Urothelium cell line (cell line): Measurements from ENCODE around the gene ACBD7.

ENCODE experiments used
- DNase-seq: peaks from one replicate; pipeline ENCODE4 v3.0.0; 2011; ENCODE audit warnings: low spot score, mixed read lengths
- FAIRE-seq: peaks from 2 replicates; lab custom pipeline; 2011; peaks lifted over from hg19 to GRCh38; lab: Jason Lieb, UNC

The ACBD7 gene

GRCh38 chr10:15092855-15093408 lies 4.4 kb upstream of the ACBD7 start:
- FAIRE-seq (no peak), DNase-seq (no peak)

- FAIRE-seq = no peak
- no peak for DNase-seq
These were observed 2.8 kb upstream of the ACBD7 start for GRCh38 chr10:15091418-15091817.

- FAIRE-seq (no peak), DNase-seq (peak; percentile 74)
These were observed 4.1 kb downstream of the ACBD7 start for GRCh38 chr10:15084502-15084922.

GRCh38 chr10:15083674-15084501 lies 4.7 kb downstream of the ACBD7 start:
- DNase-seq = peak; percentile 45
- FAIRE-seq = no peak

DNA sequence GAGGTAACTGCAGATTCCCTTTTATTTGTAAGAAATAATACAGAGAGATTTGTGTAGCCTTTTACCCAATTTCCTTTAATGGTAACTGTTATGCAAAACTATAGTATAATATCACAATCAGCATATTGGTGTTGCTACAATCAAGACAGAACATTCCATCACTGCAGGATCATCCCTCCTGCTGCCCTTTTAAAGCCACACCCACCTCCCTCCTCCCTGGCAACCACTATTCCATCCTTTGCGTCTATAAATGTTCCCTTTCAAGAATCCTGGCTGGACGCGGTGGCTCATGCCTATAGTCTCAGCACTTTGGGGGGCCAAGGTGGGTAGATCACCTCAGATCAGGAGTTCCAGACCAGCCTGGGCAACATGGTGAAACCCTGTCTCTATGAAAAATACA lies 13.2 kb downstream of the ACBD7 start:
- FAIRE-seq = no peak
- no peak for DNase-seq

DNA sequence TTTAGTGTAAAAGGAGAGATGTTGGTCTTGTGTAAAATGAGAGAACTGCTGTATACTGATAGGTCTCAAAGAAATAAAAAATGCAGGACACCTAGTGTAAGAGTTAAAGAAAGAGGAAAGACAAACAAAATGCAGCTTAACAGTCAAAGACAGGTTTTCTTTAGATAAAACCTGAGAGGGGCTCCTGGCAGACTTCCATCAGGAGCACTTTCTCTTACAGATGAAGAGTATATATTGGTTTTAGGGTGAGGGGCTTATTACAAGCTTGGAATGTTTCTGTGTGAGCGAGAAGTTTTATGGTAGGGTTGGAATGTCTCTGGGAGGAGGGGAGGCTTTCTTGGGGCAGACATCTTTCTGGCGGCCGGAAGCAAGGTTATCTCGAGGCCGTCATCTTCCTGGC lies 16.2 kb downstream of the ACBD7 start:
- DNase-seq (no peak), FAIRE-seq (no peak)

GRCh38 chr10:15069230-15069629 lies 19.3 kb downstream of the ACBD7 start:
- FAIRE-seq = no peak
- no peak for DNase-seq

- DNase-seq (no peak), FAIRE-seq (no peak)
These were observed 19.8 kb downstream of the ACBD7 start for GRCh38 chr10:15068802-15069201.

GRCh38 chr10:15067154-15067553 lies 21.4 kb downstream of the ACBD7 start:
- DNase-seq (no peak), FAIRE-seq (no peak)

- FAIRE-seq (no peak), DNase-seq (no peak)
These were observed 27.9 kb downstream of the ACBD7 start for GRCh38 chr10:15060638-15061037.

DNA sequence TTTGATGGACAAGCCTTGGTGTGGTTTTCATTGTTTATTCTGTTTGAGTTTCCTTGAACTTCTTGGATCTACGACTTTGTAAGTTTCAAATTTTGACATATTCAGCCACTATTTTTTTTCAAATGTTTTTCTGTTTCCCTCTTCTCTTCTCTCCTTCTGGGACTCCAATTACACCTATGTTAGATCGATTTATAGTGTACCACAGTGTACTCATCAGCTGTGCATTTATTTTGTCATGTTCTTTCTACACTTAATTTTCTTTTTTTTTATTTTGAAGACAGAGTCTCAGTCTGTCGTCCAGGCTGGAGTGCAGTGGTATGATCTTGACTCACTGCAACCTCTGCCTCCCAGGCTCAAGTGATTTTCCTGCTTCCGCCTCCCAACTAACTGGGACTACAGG lies 28.7 kb downstream of the ACBD7 start:
- FAIRE-seq (no peak), DNase-seq (no peak)

GRCh38 chr10:15058689-15059088 lies 29.9 kb downstream of the ACBD7 start:
- FAIRE-seq = no peak

DNA sequence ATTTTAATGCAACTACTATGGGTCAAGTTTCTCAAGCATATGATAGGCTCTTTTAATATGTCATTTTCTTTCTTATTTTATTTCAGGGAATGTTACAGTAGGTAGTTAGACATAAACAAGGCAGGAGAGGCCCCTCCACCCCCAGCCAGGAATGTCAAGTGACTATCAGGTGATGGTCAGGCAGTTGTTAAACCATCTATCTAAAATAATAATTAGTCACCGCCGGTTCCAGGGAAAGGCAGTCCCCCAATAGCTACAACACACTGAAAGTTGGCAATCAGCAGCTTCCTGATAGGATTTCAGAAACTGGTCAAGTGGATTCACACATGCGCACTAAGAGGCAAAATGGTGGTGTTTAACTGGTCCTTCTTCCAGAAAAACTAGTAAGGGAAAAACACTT lies 35.5 kb downstream of the ACBD7 start:
- no peak for FAIRE-seq

More at GRCh38 chr10:15058689-15059088, 29.9 kb downstream of the ACBD7 start:
- DNase-seq = no peak

GRCh38 chr10:15052121-15052520 lies 36.5 kb downstream of the ACBD7 start:
- DNase-seq (no peak), FAIRE-seq (no peak)

More for the DNA sequence above, 35.5 kb downstream of the ACBD7 start:
- no peak for DNase-seq

DNA sequence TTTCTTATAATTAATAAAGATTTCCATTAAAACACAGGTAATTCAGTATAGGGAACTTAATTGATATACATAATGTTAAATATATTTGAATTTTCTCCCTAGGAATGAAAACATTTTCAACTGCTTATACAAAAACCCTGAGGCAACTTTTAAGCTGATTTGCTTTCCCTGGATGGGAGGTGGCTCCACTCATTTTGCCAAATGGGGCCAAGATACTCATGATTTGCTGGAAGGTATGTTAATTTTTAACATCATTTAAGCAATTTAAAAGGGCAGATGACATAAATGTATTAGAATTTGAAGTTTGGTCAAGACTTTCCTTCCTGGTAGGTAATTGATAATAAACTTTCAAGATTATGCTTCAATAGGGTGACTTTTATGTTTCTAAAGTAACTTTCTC lies 39.0 kb downstream of the ACBD7 start:
- FAIRE-seq = no peak
- no peak for DNase-seq

- DNase-seq (no peak), FAIRE-seq (no peak)
These were observed 42.0 kb downstream of the ACBD7 start for GRCh38 chr10:15046626-15047025.

DNA sequence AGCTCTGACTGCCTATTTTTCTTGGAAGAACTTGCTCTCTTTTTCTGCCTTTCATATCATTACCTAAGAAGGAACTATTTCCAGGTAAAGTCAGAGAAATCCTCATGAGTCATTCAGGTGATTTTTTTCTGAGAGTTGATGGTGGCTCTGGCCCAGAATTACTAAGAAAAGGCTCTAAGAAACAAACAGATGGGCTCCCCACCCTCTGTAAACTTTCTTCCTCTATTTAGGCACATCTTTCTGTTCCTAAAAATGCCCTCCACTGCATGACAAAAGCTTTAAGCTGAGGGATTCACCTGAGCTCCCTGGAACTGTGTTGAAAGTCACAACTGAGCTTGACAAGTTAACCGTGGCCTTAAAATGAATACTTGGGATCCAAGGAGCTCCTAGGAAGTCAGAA lies 43.2 kb downstream of the ACBD7 start:
- DNase-seq (no peak), FAIRE-seq (no peak)

DNA sequence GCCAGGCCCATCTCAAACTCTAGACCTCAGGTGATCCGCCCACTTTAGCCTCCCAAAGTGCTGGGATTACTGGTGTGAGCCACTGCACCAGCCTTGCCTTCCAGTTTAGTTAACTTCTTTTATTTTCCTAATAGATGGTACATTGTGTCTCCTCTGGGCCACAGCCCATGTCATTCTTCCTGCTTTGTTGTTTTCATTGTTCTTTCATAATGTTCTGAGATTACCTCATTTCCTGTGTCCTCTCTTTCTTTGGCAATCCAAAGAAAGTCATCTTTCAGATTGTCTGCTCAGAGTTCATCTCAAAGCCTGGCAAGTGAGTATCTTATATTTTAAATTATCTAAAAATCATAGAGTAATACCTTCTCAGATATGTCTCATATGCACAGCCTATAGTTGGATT lies 44.9 kb downstream of the ACBD7 start, which contains the start of gene OLAH:
Gene OLAH, plus strand, starts transcription at position 270 of the 400 bp plus-strand sequence. CDS start 3,346 bp downstream, outside the sequence.
- peak; percentile 46 for DNase-seq
- FAIRE-seq = no peak

DNA sequence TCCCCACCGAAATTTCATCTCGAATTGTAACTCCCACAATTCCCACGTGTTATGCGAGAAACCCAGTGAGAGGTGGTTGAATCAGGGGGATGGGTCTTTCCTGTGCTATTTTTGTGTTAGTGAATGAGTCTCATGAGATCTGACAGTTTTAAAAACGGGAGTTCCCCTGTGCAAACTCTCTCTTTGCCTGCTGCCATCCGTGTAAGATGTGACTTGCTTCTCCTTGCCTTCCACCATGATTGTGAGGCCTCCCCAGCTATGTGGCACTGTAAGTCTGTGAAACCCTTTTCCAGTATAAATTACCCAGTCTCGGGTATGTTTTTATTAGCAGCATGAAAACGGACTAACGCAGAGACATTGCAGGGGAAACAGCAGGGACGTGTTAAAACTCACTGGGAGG lies 50.2 kb downstream of the ACBD7 start:
- no peak for DNase-seq
- FAIRE-seq = no peak

- DNase-seq = no peak
- no peak for FAIRE-seq
These were observed 50.9 kb downstream of the ACBD7 start for GRCh38 chr10:15037691-15038090.

- DNase-seq = peak; percentile 14
- no peak for FAIRE-seq
These were observed 52.9 kb downstream of the ACBD7 start for GRCh38 chr10:15035385-15036301.
